Glutamatergic neuron (in vitro differentiated cells): ENCODE data around the gene MACROD2. TPM values are rescaled to one million over a fixed set of nuclear protein-coding genes. Genes with fewer than 3 reads are reported as not detected.

Source experiments
- DNase-seq: peaks from one replicate; pipeline ENCODE4 v3.0.0; 2022
- H3K27ac Mint-ChIP-seq: one replicate; pipeline ENCODE4 v1.8.0; 2020; ENCODE audit warnings: mild to moderate bottlenecking, mixed read lengths, inconsistent platforms; ENCODE audit not compliant: unreplicated experiment
- H3K27me3 Mint-ChIP-seq: one replicate; pipeline ENCODE4 v1.8.0; 2020; ENCODE audit warnings: mild to moderate bottlenecking, moderate library complexity, mixed read lengths, inconsistent platforms; ENCODE audit not compliant: unreplicated experiment
- H3K36me3 Mint-ChIP-seq: one replicate; pipeline ENCODE4 v1.8.0; 2020; ENCODE audit warnings: mild to moderate bottlenecking, mixed read lengths, inconsistent platforms; ENCODE audit not compliant: unreplicated experiment
- H3K4me1 Mint-ChIP-seq: one replicate; pipeline ENCODE4 v1.8.0; 2020; ENCODE audit warnings: mild to moderate bottlenecking, low read depth, mixed read lengths, inconsistent platforms; ENCODE audit not compliant: unreplicated experiment
- H3K4me3 Mint-ChIP-seq: one replicate; pipeline ENCODE4 v1.8.0; 2020; ENCODE audit warnings: mild to moderate bottlenecking, mixed read lengths, inconsistent platforms; ENCODE audit not compliant: unreplicated experiment
- H3K9me3 Mint-ChIP-seq: one replicate; pipeline ENCODE4 v1.8.0; 2020; ENCODE audit warnings: mild to moderate bottlenecking, moderate library complexity, mixed read lengths, inconsistent platforms; ENCODE audit not compliant: unreplicated experiment
- CTCF ChIP-seq: fragments of 200-600 bp; sonication (generic); IDR thresholded peaks from one replicate; pipeline ENCODE4 v1.5.0; 2021; ENCODE audit not compliant: partially characterized antibody, unreplicated experiment
- total RNA-seq: library from RNA; stranded (reverse); fragmentation: NEBNext Ultra II Directional; extraction: Animal tissue kit (Norgen Biotek cat#: 25700); gene quantifications from one replicate; pipeline ENCODE4 v1.2.1, GENCODE V29; 2021; ENCODE audit not compliant: unreplicated experiment

The MACROD2 gene
- total RNA-seq, 1 donor from 2014 or later = 8.7 TPM

GRCh38 chr20:16100111-16100510 lies 2104.8 kb downstream of the MACROD2 start:
- H3K4me3 Mint-ChIP-seq = no peak overlapping the region
- H3K27me3 Mint-ChIP-seq = peaks cover under 1% of the 10 kb centered on the region
- peaks cover 6% of the 10 kb centered on the region for H3K4me1 Mint-ChIP-seq
- DNase-seq = no peak
- TF ChIP-seq CTCF = no peak
- no peak overlapping the region for H3K27ac Mint-ChIP-seq
- H3K9me3 Mint-ChIP-seq = no peaks in the 10 kb centered on the region
- no peaks in the 10 kb centered on the region for H3K36me3 Mint-ChIP-seq

- Mint-ChIP-seq H3K4me3 (no peak overlapping the region), H3K4me1 (peaks cover under 1% of the 10 kb centered on the region), H3K36me3 (no peaks in the 10 kb centered on the region), H3K27me3 (no peaks in the 10 kb centered on the region), H3K27ac (no peak overlapping the region), H3K9me3 (no peaks in the 10 kb centered on the region)
- no peak for TF ChIP-seq CTCF
- DNase-seq = no peak
Observed at GRCh38 chr20:16100767-16101166, 2105.5 kb downstream of the MACROD2 start.

Other genes starting within 250 kb of the MACROD2 start
- 16.1 TPM for gene ESF1, start 210.6 kb upstream of the MACROD2 start, total RNA-seq
- 51.2 TPM for gene NDUFAF5, start 210.5 kb upstream of the MACROD2 start, total RNA-seq
- gene SEL1L2, start 4.9 kb upstream of the MACROD2 start, total RNA-seq = not detected